Panc1 (cell line): ENCODE data around the gene GDPD5. TPM values are rescaled to one million over a fixed set of nuclear protein-coding genes. Genes with fewer than 3 reads are reported as not detected.

ENCODE experiments used
- ATAC-seq: fragments of 200-7000 bp; cut with Tn5 transposase; 2 replicates; pipeline ENCODE4 v1.9.1; 2020; ENCODE audit warnings: mild to moderate bottlenecking, moderate library complexity
- BruUV-seq: library from RNA; stranded (reverse); fragments of 400-500 nt; replicated peaks from 2 replicates; lab custom pipeline; 2021; lab: Mats Ljungman, UMichigan
- CTCF ChIA-PET: fragments of 300-600 bp; sonication (Branson Sonifier 250); formaldehyde crosslinking; loops from one replicate; lab custom pipeline; 2022; ENCODE audit warnings: antibody characterized with exemption; lab: Charles Lee
- POLR2A ChIA-PET: fragments of 300-600 bp; sonication (Branson Sonifier 250); formaldehyde crosslinking; loops from one replicate; lab custom pipeline; 2022; ENCODE audit warnings: antibody characterized with exemption; lab: Charles Lee
- DNase-seq: peaks from one replicate; pipeline ENCODE4 v3.0.0-alpha.2; 2010; ENCODE audit warnings: low read depth, low spot score
- H3K27ac ChIP-seq: 2 replicates; pipeline ENCODE4 v1.5.1; 2011; ENCODE audit warnings: mild to moderate bottlenecking, low read length, inconsistent platforms
- H3K27me3 ChIP-seq: fragments of 200-500 bp; sonication (Bioruptor generic); 2 replicates; pipeline ENCODE4 v1.6.0; 2014; ENCODE audit warnings: low read length, inconsistent platforms; ENCODE audit not compliant: control insufficient read depth, insufficient read depth
- H3K36me3 ChIP-seq: fragments of 200-500 bp; sonication (Bioruptor generic); 2 replicates; pipeline ENCODE4 v1.5.1; 2014; ENCODE audit warnings: inconsistent platforms, mild to moderate bottlenecking, low read length, moderate library complexity; ENCODE audit not compliant: control insufficient read depth, insufficient read depth
- H3K4me1 ChIP-seq: 2 replicates; pipeline ENCODE4 v1.5.1; 2011; ENCODE audit warnings: inconsistent platforms, mild to moderate bottlenecking, low read length, moderate library complexity; ENCODE audit not compliant: control insufficient read depth, insufficient read depth
- H3K4me3 ChIP-seq, 2 experiments: 2 replicates each; pipeline ENCODE4 v1.5.1; 2011 to 2012; ENCODE audit warnings: low read depth in 2 of 2, low read length in 2 of 2, mild to moderate bottlenecking in 2 of 2, inconsistent platforms in 1 of 2, moderate library complexity in 1 of 2
- H3K9me3 ChIP-seq: fragments of 200-500 bp; sonication (Bioruptor generic); 2 replicates; pipeline ENCODE4 v1.5.1; 2014; ENCODE audit warnings: low read depth, mild to moderate bottlenecking, inconsistent platforms, low read length, moderate library complexity; ENCODE audit not compliant: control insufficient read depth, insufficient read depth
- POLR2AphosphoS5 ChIP-seq: IDR thresholded peaks from 2 replicates; pipeline ENCODE4 v1.6.1; 2012; ENCODE audit warnings: mild to moderate bottlenecking, low read depth, low read length, moderate library complexity
- SIN3A ChIP-seq: IDR thresholded peaks from 2 replicates; pipeline ENCODE4 v1.6.1; 2012; ENCODE audit warnings: low read depth, mild to moderate bottlenecking, low read length, moderate library complexity, borderline replicate concordance; ENCODE audit not compliant: insufficient read depth
- TCF7L2 ChIP-seq: IDR thresholded peaks from 2 replicates; pipeline ENCODE4 v1.6.1; 2011; ENCODE audit warnings: mild to moderate bottlenecking, low read depth, low read length, inconsistent platforms
- in situ Hi-C: cut with HindIII; loops from 2 replicates; pipeline ENCODE4 v1.10.0; 2016; ENCODE audit warnings: low sequenced_read_pairs, low pct_unique_long_range_greater_than_20kb
- intact Hi-C: fragments of 100-400 bp; cut with micrococcal nuclease; formaldehyde crosslinking; loops from one replicate; pipeline ENCODE4 v1.10.0; 2022; ENCODE audit not compliant: unreplicated experiment
- total RNA-seq: library from RNA; stranded (reverse); gene quantifications from one replicate; pipeline ENCODE4 v1.2.1, GENCODE V29; 2021; ENCODE audit not compliant: unreplicated experiment
- TF ChIP-seq, protein P1 (sequence below): fragments of 450-650 bp; IDR thresholded peaks from 2 replicates; pipeline ENCODE4 v1.5.1; 2017; ENCODE audit warnings: mild to moderate bottlenecking
- TF ChIP-seq, protein P2 (sequence below), 2 experiments: IDR thresholded peaks; 2 replicates each; pipeline ENCODE4 v1.6.1; 2011 to 2012; ENCODE audit warnings: low read depth in 2 of 2, control low read depth in 1 of 2, low read length in 1 of 2, mild to moderate bottlenecking in 1 of 2, moderate library complexity in 1 of 2; ENCODE audit not compliant: insufficient read depth in 1 of 2

GDPD5 gene
- total RNA-seq, 1 experiment from 2014 or later = 6.0 TPM

DNA sequence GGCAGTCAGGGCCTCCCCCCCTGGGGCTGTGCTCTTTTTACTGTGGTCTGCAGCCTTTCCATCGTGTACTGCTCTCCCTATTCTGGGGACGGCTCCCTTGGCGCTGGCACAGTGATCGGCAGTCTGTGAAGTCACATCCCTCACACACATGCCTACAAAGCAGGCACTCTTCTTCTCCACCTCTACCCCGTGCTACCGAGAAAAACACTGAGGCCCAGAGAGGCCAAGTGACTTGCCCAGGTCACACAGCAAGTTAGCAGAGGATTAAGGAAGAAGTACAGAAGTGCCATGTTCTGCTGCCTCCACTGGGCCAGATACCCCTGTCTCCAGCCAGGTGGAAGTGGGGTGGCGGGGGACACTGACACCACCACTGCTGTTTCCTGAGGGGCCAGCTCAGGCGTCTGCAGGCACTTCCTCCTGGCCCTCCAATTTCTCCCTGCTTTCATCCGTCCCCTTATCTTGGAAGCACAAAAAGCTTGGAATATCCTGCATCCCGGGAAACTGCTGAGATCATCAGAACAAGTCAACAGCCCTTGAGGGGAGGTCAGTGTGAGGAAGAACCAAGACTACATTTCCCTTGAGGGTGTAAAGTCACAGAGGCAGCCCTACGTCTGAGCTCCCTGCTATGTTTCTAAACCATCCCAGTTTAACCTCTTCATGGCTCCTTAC, 62.5 kb downstream of the GDPD5 start:
- CTCF ChIA-PET = no interaction called here
- POLR2A ChIA-PET = interaction anchor here (0.6 kb wide), 1 partner anchor 45 kb away, joined by 7 read pairs; no protein-coding TSS in a partner anchor
- intact Hi-C loops = no loop called here
- H3K27me3 ChIP-seq = no peaks in the 10 kb centered on the region
- in situ Hi-C loops = no loop called here
- no peak overlapping the region for H3K27ac ChIP-seq
- H3K36me3 ChIP-seq = no peaks in the 10 kb centered on the region
- no peak for ATAC-seq
- no peak for DNase-seq
- no peaks in the 10 kb centered on the region for H3K9me3 ChIP-seq
- BruUV-seq = no TSS peak
- no peaks in the 10 kb centered on the region for H3K4me1 ChIP-seq
- TF ChIP-seq POLR2AphosphoS5 = no peak
- TF ChIP-seq, protein P1, sequence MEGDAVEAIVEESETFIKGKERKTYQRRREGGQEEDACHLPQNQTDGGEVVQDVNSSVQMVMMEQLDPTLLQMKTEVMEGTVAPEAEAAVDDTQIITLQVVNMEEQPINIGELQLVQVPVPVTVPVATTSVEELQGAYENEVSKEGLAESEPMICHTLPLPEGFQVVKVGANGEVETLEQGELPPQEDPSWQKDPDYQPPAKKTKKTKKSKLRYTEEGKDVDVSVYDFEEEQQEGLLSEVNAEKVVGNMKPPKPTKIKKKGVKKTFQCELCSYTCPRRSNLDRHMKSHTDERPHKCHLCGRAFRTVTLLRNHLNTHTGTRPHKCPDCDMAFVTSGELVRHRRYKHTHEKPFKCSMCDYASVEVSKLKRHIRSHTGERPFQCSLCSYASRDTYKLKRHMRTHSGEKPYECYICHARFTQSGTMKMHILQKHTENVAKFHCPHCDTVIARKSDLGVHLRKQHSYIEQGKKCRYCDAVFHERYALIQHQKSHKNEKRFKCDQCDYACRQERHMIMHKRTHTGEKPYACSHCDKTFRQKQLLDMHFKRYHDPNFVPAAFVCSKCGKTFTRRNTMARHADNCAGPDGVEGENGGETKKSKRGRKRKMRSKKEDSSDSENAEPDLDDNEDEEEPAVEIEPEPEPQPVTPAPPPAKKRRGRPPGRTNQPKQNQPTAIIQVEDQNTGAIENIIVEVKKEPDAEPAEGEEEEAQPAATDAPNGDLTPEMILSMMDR = no peak
- no peak for TF ChIP-seq TCF7L2
- TF ChIP-seq, protein P2, sequence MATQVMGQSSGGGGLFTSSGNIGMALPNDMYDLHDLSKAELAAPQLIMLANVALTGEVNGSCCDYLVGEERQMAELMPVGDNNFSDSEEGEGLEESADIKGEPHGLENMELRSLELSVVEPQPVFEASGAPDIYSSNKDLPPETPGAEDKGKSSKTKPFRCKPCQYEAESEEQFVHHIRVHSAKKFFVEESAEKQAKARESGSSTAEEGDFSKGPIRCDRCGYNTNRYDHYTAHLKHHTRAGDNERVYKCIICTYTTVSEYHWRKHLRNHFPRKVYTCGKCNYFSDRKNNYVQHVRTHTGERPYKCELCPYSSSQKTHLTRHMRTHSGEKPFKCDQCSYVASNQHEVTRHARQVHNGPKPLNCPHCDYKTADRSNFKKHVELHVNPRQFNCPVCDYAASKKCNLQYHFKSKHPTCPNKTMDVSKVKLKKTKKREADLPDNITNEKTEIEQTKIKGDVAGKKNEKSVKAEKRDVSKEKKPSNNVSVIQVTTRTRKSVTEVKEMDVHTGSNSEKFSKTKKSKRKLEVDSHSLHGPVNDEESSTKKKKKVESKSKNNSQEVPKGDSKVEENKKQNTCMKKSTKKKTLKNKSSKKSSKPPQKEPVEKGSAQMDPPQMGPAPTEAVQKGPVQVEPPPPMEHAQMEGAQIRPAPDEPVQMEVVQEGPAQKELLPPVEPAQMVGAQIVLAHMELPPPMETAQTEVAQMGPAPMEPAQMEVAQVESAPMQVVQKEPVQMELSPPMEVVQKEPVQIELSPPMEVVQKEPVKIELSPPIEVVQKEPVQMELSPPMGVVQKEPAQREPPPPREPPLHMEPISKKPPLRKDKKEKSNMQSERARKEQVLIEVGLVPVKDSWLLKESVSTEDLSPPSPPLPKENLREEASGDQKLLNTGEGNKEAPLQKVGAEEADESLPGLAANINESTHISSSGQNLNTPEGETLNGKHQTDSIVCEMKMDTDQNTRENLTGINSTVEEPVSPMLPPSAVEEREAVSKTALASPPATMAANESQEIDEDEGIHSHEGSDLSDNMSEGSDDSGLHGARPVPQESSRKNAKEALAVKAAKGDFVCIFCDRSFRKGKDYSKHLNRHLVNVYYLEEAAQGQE (IDR thresholded peaks at IDR 0.05; ENCODE audit: insufficient read depth in 1 of 2, low read depth in 2 of 2, low read length in 1 of 2) = no peak
- TF ChIP-seq SIN3A = no peak
- no peak overlapping the region for H3K4me3 ChIP-seq

DNA sequence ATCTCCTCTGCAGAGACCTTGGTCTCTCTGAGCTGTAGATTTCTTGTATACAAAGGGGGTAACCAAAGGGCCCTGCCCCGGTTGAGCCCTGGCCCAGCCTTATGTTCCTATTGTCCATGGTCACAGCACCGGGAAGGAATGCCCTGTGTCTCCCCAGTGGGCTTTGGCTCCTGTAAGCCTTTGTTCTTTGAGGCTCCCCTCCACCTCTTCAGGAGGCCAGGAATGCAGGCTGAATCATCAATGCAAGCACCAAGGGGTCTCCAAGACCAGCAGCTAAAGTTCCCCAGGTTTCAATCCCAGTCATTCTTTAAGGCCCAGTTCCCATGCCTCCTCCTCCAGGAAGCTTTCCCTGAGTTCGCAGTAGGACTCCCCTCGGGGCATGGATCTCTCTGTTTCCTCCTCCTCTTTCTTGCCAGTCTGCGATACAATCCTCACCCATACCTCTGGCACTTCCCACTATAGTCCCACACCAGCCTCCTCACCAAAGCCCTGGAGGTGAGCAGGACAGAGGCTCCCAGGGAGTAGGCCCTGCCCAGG, 63.6 kb downstream of the GDPD5 start:
- BruUV-seq = no TSS peak
- Histone ChIP-seq H3K36me3 (no peaks in the 10 kb centered on the region), H3K4me3 (no peak overlapping the region), H3K27me3 (no peaks in the 10 kb centered on the region), H3K9me3 (no peaks in the 10 kb centered on the region), H3K4me1 (no peaks in the 10 kb centered on the region), H3K27ac (no peak overlapping the region)
- intact Hi-C loops (no loop called here), in situ Hi-C loops (no loop called here)
- TF ChIP-seq, protein P2 (IDR thresholded peaks at IDR 0.05; ENCODE audit: insufficient read depth in 1 of 2, low read depth in 2 of 2, low read length in 1 of 2) = no peak
- TF ChIP-seq, protein P1 = no peak
- no peak for TF ChIP-seq TCF7L2
- DNase-seq (no peak), ATAC-seq (peak; percentile 36; the same call in 1 of the 2 replicates)
- POLR2A ChIA-PET = interaction anchor here (0.6 kb wide), 1 partner anchor 19 kb away, joined by 3 read pairs; no protein-coding TSS in a partner anchor
- CTCF ChIA-PET = interaction anchor here (0.5 to 1.0 kb wide), 2 partner anchors 11 to 106 kb away, joined by 3 read pairs; no protein-coding TSS in a partner anchor
